Stimulated activated CD4-positive, alpha-beta T cell treated with anti-CD3 and anti-CD28 coated beads, Interleukin-2, amount 100 ng/mL, for 48 hours (primary cell): ENCODE measurements around the gene LRRTM2.
"Not testable (repeated sequence)": the region's sequence is repeated elsewhere in the genome, so short reads cannot be mapped to it uniquely, and the experiment has no call there.

Experiments used
- DNase-seq, 2 donors: peaks; one replicate each; pipeline ENCODE4 v3.0.0-alpha.2; 2020

Gene LRRTM2

DNA sequence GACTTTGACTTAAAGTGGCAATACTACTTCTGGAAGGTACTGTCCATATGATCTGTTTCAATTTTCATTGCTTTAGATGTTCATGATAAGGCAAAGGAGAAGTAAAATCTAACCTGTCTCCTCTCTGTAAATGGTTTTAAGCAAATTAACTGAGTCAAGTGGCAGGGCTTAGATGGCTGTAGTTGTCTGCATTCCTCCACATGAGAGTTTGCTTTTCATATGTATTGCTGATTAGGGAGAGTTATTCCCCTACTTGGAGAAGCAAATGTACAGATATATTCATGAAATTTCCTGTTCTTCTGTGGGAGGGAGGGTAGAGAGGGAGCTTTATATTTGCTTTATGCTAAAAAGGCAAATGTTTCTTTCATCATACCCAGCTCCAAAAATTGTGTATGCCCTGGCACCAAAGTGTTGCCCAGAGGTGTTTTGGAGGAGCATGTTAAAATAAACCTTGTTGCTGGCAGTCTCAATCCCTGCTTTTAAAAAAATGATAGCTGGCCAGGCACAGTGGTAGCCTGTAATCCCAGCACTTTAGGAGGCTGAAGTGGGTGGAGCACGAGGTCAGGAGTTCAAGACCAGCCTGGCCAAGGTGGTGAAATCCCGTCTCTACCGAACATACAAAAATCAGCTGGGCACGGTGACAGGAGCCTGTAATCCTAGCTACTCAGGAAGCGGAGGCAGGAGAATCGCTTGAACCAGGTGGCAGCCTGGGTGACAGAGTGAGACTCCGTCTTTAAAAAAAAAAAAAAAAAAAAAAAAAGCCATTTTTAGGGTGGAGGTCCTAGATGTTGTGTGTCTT is 3.5 kb upstream of the LRRTM2 start:
- no peak for DNase-seq

DNA sequence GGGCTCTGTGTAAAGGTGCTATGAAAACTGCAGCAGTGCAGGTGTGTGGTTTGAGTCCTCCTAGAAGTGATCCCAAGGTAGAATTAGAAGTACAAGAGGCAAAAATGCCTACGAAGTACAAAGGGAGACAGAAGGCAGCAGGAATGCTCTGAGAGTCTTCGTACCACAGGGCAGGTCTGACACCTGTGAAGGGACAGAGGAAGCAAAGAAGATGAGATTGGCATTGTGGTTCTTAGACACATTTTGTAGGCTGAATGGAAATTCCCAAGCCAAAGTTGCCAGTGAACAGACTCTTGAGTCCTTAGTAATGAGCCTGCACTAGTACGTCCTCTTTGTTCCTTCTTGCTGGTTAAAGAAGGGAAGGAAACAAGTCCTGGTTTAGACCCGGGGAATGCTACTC is 1.7 kb upstream of the LRRTM2 start:
- no peak for DNase-seq

DNA sequence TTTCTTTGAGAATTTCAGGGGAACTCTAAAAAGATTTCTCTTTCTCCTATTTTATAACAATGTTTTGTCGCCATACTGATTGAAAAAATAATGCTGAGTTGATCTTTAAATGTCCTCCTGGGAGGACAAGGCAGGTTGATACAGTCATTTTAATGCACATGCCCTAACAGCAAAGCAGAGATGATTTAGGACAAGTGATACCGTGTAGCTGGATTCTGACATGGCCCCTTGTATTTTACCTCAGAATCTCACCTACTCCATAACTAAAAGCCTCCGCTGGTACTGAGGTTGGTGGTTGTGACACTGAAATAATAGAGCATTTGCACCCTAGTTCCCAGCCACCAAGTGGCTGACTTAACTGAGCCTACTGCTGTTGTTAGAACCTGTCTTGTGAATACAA is 811 bp upstream of the LRRTM2 start:
- no peak for DNase-seq

DNA sequence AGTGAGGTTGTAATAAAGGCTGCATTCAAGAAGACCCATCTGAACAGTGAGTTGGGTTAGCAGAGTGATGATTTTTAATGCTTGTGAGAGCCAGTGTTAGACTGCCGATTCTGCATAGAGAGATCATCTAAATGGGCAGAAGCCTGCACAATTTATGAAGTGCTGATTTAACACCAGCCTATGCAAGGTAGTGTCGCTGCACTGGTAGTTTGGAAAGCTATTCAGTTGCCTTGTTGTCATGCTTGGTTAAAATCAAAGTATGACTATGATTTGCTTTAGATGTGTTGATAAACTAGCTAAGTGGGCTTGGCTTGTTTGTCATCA is 379 bp upstream of the LRRTM2 start:
- DNase-seq, result no peak

DNA sequence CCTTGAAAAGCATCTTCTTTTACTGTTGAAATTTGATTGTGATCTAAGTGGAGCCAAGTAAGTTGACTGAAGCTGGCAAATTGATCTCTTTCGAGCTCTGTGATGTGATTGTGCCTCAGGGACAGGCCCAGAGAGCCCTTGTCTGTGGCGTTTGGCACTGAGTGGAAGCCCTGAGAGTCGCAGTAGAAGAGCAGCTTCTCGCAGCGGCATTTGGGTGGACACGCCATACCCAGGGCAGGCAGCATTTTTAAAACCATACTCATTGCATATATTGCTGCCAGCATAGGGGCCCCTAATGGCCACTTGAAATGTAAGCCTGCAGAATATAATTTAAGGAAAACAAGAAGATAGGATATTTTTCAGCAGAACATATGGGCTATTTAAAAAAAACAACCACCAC is 894 bp downstream of the LRRTM2 start:
- no peak for DNase-seq

DNA sequence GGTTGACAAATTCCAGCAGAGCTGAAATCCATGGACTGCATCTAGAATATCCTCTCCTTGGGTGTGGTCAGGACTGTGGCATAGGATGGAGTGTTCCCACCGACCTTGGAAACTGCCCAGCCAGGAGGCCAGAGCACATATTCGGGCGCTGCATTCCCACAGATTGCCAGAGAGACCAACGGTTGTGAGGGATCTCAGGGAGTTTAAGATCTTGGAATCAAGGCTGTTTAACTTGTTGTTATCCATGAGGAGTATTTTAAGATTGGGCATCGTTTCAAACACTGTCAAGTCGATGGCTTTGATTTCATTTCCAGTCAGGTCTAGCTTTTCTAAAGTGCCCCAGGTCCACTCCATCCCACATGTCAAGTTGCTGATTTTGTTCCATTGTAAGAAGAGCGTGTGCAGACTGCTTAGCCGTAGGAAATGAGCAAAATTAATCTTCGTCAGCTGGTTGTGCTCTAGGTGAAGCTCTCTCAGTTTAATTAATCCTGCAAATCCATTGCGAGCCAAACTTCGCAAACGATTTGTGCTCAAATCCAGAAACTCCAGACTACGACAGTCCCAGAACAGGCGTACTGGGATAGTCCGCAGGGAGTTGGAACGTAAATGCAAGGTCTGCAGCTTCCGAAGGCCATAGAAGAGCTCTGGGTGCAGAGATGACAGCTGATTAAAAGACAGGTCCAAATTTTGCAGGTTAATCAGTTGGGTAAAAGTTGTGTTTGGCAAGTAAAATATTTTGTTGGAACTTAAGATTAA is 1.5 kb downstream of the LRRTM2 start:
- DNase-seq, result no peak

DNA sequence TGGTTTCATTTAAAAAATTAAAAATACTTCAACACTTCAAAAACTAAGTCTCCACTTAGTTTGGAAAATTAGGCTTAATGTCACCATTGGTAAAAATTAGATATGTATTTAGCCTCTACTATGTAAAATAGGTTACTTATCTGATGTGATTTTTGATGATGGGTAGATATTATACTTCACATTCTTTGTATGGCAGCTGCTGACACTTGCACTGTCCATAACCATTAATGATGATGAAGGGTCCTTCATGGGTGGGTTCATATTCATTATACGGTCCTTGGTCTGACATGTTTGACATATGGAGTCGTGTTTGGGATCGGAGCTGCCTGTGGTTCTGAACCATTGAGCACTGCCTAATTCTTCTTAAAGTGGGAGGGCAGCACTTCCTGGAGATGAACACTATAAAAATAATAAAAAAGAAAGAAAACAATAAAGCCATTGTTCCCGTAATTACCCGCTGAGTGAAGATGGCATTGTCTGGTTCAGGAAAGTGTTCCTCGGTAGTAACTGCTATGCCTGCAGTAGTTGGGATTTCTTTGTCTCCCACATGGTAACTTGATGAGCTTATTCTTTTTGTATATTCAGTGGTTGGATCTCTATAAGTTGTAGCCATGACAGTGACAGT is 2.2 kb downstream of the LRRTM2 start:
- no peak for DNase-seq

DNA sequence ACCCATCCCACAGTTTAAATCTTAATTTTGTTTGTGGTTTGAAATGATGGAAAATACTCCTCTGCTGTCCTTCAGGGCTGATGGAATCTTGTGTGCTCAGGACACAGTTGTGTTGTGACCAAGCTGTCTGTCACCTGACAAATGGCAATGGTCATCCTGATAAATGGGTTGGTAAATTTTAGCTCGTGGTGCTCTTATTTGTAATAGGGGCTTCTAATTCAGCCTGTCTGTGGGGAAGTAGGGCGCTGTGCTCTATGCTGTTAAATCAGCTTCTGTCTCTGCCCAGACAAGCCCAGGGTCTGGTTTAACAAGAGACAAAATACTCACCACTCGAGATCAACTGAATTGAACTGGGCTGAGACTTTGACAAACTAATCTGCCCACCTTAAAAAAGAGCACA is 4.5 kb downstream of the LRRTM2 start:
- DNase-seq, result no peak

DNA sequence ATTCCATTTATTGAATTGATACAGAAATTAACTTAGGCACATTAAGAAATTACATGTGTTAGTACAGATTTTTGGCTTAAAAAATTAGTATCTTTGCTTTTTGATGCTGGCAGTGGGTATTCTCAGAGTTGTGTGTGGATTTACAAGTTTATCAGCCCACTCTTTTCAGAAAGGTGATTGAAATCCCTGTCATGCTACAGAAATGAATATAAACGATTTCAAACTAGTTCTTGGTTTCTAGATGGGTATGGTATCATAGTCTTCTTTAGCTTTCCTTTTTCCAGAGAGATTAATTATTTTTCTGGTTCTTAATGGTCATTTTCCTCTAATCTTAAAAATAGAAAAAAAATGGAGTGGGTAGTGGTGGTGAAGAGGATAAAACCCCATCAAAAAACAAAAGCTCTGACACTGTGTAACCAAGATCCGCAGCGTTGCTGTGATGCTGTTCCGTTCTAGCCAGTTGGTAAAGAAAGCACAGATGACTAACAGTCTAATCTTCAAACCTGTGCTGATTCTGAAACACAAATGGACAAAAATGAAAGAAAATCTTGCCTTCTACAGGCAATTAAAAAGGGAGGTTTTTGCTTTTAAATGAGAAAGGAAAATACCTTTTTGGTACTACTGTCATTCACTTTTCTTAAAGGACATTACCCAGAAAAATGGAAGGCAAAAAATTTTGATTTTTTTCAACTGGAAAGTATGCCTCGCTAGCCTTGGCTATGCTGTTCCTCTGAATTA is 5.2 kb downstream of the LRRTM2 start:
- DNase-seq, result peak in 1 of 2 donors; percentile 6

DNA sequence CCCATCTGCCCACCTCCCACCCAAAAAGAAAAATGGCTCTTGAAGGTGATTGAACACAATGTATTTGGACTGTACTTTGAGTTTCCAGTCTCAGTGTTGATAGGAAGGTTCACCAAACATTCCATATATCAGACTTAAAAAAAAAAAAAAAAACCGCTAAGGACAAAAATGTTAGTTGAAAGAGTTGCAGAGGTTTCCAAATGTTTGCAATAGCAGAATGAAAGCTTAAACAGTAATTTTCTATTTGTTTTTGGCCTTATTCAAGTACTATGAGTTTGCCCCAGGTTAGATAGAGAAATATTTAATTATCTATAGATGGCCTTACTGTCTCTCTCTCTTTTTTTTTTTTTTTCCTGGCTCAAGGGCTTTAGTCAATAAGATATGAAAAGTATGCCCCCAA is 6.1 kb downstream of the LRRTM2 start:
- DNase-seq, result no peak

DNA sequence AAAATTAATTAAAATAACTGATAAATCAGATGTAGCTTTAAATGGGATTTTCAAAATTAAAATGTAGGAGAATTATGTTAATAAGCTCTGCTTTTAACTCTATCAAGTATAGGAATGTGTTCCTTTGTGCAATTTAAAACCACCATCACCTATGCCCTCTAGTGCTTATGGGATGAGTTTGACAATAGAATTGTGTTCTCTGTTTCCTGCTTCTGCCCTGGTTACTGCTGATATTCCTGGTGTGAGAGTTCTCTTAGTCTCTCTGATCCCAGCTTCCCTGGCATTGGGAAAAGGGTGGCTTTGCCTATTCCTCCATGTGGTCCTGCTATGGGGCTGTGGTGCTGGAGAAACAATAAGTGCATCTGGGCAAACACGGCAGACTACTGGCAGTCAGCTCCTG is 8.1 kb downstream of the LRRTM2 start:
- DNase-seq, result no peak

DNA sequence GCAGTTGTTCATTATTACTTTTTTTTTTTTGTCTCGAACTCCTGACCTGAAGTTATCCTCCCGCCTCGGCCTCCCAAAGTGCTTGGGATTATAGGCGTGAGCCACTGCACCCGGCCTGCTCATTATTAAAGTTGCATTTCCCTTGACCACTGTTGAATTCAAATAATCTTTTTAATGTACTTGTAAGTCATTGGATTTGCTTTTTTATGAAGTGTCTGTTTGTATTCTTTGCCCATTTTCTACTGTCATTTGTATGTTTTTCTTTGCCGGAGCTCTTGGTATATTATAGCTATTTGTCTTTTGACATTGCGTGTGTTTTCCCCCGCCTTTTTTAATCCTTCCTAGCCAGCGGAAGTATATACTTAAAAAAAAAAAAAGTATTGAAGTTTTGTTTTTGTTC is 22.0 kb downstream of the LRRTM2 start:
- no peak for DNase-seq

DNA sequence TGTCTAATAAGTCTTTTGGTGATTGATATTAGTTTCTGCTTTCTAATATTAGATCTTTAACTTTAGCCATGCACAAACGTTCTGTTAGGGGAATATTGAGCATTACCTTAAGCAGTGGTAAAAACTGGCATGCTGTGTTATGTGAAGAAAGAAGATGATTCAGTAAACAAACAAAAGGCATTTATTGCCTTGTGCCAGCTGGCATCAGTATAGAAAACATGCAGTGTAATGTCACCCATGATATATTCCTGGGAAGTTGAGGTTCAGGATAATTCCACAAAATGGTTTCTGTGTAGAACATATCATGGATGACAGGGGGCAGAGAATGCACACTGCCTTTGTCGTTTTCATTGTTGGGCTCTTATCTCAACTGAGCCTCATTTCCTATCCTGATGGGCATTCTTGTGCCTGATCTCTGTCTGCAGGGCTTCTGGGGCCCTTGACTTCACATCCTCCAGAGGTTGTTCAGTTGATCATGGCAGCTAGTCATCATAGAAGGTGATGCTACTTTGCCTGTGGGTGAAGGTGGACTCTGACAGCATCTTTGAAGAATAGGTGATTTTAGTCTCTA is 24.2 kb downstream of the LRRTM2 start:
- no peak for DNase-seq

DNA sequence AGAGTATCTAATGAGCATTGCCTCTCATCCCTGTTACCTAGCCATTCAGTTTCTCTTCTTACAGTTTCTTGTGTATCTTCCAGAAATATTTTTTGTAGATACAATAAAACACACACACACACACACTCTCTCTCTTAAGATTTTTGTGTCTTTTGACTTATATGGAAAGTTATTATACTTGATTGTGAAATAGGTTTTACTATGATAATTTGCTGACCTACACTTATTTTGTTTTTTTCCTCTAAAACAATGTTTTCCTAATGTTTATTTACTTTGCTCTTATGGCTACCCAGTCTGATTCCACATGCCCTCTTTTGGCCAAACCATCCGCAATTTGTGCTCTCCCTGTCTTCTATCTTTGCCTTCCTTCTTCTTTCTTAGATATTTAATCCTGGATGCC is 25.3 kb downstream of the LRRTM2 start:
- no peak for DNase-seq

DNA sequence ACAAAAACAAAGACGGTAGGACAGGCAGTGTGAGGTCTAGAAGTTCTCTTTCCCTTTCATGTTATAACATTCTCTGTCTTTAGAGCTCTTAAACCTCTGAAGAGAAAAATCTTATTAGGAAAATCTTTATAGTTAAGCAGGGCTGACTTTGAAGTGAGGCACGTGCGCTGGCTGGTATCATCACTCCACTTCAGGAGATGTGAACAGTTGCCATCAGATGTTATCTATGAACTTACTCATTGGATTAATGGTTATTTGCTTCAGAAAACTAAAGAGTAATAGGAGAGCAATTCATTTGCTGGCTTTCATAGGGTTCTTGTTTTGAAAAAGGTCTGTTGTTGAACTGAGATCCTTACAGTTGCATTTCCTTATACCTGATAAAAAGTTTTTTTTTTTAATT is 25.7 kb downstream of the LRRTM2 start:
- DNase-seq, result no peak

DNA sequence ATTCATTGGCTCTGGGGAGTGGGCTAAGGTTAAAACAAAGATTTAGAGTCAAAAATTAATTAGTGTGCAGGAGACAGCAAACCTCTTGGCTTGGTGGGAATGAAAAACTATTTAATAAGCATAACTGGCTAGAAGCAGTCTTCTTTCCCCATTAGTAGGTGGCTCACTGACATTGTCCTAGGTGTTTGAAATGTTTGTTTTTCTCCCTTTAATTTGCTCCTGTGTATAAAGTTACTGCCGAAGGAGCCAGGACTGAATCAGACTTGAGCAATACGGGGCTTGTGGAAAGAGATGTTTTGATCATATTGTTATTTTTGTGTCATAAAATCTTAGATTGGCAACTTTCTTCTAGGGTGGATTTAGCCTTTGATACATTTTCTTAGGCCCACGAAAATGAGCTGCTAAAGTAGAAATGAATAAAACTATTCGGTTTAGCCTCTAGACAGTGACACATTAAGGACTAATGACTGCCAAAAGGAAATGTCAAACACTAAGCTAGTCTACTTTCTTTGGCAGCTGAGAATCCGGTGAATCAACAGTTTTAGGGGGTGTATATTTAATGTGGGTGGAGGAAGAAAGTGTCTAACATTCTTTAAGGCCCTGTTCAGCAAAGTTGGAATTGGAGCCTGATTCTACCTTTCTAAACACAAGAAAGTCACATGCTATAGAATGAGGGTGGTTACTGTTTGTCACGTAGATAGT is 30.2 kb downstream of the LRRTM2 start:
- no peak for DNase-seq

DNA sequence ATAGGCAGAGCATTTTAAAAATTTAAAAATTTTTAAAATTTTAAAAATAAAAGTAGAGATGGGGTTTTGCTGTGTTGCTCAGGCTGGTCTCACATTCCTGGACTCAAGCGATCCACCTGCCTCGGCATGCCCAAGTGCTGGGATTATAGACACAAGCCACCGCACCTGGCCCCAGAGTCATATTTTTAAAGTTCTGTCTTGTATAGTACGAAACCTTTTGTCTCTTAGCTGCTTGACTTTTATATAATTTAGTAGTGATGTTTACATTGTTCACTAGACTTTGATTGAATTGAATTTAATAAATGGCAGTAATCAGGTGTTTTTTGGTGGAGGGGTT is 31.0 kb downstream of the LRRTM2 start:
- DNase-seq, result no peak

DNA sequence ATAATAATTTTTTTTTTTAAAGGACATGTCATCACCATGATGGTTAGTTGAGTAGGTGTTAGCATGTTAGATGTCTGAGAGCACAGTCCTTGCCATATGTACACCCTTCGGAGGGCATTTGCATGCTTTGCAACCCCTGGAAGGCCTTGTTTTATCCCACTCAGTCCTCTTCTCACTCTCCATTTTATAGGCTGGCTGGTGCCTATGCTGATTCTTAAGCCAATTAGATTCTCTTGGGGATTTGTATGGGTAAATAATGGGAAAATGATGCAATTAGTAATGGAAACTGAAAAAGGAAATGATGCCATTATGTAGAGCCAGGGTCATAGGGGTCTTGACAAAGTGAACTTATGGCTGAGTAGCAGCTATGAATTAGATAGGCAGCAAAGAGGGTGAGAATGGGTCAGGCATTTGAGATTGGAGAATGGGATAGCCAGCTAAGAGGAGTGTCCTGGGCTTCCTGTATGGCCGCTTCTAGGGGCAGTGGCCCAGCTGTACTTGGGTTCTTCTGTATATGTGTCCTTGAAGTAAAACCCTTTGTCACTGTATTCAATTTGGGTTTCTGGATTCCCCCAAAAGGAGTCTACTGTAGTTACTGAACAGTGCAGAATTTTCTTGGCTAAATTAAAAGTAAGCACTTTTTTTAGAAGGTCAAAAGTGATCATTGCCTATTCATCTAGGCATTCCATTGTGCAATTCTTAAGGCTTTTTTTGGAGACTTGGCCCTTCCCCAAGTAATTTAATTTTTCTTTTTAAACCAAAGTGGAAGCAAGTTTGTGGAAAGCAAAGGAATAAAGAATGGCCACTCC is 31.6 kb downstream of the LRRTM2 start:
- no peak for DNase-seq

DNA sequence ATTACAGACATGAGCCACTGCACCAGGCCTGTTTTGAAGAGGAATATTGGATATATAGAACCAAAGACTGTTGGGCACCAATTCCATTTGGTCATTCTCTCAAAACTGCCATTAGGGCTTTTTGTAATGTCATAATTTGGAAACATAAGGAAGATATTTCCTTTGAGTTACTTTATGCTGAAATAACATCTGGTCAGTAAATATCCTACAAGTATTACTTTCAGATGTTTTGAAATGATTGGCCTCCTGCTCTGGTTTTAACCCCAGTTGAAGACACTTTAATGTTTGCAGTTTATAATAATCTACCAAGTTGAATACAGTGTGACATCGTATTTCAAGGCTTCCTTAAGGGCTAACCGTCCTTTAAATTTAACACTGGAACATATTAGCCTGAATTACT is 33.6 kb downstream of the LRRTM2 start:
- no peak for DNase-seq

DNA sequence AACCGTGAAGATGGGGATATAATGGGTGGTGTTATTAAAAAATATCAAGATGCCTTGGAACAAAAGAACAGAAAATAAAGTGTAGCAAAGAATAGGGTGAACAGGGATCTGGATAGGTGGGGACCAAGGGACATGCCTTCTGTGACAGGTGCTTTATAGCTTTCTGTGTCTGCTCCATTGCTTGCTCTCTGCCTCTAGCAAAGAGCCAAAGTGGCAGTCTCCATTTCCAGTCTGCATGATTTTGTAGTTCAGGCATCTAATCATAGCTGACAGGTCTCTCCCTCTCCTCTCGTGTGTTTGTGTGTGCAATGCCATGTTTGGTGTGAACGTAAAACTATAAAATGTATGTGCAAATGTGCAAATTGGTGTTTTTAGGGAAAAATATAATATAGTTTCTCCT is 35.0 kb downstream of the LRRTM2 start:
- no peak for DNase-seq

DNA sequence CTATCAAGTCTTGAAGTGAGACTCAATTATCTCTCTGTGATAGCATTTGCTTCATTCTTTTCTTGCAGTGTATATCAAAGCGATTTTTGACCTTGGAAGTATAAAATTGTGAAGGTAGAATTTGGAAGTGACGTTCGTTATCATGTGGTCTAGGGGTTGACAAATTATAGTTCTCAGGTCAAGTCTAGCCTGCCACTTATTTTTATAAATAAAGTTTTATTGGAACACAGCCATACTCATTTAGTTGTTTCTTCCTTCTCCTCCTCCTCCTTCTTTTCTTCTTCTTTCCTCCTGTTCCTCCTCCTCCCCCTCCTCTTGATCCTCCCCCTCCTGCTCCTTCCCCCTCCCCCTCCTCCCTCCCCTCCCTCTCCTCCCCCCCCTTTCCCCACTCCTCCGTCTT is 38.0 kb downstream of the LRRTM2 start:
- no peak for DNase-seq

DNA sequence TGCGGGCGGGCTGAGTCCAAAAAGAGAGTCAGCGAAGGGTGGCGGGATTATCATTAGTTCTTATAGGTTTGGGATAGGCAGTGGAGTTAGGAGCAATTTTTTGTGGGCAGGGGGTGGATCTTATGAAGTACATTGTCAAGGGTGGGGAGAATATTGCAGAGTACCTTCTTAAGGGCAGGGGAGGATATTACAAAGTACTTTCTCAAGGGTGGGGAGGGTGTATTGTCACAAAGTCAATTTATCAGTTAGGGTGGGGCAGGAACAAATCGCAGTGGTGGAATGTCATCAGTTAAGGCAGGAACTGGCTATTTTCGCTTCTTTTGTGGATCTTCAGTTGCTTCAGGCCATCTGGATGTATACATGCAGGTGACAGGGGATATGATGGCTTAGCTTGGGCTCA is 40.3 kb downstream of the LRRTM2 start:
- DNase-seq, result not testable (repeated sequence)
